DMS153 treated with DMSO at 0.1 percent for 48 hours (cell line): ENCODE measurements around the gene BRD3OS.
"Not testable (repeated sequence)": the region's sequence is repeated elsewhere in the genome, so short reads cannot be mapped to it uniquely, and the experiment has no call there.

Experiments used
- DNase-seq: peaks from one replicate; lab custom pipeline; 2025; ENCODE audit not compliant: unreplicated experiment; lab: John Stamatoyannopoulos, UW

Gene BRD3OS

GRCh38 chr9:134061688-134062371, 36.5 kb downstream of the BRD3OS start:
- no peak for DNase-seq

- DNase-seq, result no peak
Observed at GRCh38 chr9:134062461-134063087, 37.3 kb downstream of the BRD3OS start.

- DNase-seq, result no peak
Observed at GRCh38 chr9:134063088-134063570, 37.8 kb downstream of the BRD3OS start.

DNA sequence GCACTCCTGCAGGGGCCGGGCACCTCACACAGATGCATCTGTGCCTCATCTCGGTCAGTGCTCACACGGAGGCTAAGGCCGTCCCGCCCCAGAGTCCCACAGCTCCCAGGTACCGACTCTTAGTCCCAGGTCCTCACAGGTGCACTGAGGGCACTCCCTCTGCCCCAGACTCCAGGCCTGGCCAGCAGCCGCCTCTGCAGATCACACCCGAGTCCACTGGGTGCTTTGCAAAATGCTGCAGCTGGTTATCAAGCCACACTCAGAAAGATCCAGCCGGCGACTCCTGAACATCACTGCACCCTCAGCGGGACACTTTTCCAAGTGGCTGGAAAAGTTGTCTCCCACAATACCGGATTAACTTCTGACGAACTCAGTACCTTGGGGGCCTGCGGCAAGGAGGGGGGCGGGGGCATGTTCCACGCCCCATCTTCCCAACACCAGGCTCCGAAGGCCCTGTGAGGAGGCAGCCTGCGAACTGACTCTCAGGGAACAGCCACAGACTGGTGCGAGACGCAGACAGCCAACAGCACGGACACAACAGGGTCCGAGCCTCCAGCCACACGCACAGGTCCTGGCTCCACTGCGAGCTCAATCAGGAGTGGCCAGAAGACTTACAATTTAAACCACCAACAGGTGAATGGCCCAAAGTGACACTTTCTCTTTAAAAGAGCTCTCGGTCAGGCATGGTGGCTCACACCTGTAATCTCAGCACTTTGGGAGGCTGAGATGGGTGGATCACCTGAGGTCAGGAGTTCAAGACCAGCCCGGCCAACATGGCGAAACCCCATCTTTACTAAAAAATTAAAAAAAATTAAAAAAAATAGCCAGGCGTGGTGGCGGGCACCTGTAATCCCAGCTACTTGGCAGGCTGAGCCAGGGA, 38.5 kb downstream of the BRD3OS start:
- DNase-seq, result no peak

DNA sequence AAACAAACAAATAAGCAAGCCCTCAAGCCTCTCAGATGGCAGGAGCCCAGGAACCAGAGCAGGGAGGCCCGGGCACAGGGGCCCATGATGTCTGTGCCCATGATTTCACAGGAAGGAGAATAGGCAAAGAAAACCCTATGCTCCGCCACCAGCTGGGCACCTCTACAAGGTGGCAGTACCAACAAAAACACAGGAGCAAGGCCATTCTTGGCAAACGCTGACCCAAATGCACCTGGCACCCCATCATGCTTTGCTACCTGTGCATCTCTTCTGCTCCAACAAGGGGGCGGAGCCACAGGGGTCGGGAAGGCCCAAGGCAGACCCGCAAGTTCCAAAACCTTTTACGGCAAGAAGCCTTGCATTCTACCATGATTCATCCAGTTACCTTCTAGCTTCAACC, 39.4 kb downstream of the BRD3OS start:
- no peak for DNase-seq

DNA sequence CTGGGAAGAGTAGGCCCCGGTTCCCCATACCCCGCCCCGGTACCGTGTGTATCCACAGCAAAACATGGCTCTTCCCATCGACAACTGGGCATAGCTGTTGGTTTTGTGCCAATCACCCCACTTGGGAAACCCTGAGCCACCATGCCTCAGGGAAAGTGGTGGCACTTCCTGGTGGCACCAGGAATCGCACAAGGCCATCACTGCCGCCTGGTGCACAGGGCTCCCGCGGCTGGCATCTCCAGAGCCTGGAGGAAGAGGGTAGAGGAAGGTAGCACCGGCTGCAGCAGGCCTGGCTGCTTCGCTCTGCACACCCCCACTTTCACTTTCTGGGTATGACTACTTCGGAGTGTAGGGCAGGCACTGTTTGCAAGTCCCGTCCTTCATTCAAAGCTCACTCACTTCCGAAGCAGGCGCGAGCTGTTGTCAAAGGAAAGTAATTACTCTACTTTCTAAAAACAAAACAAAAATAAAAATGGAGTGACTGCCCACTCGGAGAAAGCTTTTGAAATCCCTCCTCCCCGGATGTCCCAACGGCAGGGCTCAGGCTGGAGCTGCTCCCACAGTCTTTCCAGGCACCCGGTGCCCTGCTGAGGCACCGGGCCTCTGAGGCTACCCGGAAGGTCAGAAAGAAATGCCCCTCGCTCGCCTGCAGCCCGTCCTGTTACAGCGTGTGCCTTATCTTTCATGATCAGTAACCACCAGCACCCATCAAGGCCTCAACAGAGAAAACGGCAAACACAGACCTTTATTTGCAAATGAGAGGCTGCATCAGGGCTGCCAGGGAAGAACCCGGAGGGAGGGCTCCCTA, 40.5 kb downstream of the BRD3OS start:
- no peak for DNase-seq

- DNase-seq, result no peak
Observed at GRCh38 chr9:134066526-134066912, 41.2 kb downstream of the BRD3OS start.

DNA sequence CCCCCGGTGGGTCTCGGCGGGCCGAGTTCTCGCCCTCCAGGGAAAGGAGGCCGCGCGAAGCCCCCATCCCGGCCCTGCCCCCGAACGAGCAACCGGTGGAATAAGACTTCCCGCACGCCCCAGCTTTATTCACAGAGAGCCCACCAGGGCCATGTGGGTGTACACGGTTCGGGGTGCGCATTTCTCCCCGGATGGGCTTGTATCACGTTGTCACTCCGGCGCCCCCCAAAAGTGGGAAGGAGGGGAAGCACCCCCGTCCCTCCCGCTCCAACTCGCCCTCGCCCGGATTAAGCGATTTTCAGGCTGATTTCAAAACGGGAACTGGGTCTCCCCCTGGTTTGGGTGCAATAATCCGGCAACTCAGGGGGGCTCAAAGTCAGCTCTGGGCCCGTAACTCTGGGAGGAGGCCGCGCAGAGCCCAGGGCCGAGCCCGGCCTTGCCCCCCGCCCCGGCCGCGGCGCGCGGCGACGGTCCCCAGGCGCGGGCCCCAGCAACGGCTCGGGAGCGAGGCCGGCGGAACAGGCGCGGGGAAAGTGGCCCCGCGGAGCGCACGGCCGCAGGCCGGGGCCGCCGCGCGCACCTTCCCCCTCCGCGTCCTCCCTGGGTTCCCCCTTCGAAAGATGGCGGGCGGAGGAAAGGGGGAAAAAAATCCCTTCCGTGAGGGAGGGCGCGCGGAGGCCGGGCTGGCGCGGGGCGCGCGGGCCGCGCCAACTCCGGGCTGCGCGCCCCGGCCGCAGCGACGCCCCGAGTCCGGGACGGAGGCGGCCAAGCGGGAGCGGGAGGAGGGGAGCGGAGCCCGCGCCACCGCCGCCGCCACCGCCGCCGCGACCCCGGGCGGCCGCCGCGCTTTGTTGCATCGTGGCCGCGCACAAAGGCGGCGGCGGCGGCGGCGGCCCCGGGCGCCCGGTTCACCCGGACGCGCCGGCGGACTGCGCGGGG, 41.9 kb downstream of the BRD3OS start:
- DNase-seq, result no peak

GRCh38 chr9:134067904-134068743, 42.8 kb downstream of the BRD3OS start, which contains the start of gene BRD3:
Gene BRD3 (minus strand): TSS chr9:134068026. CDS start chr9:134053477, 14,549 bp downstream.
- DNase-seq, result peak; percentile 47

- no peak for DNase-seq
Observed at GRCh38 chr9:134068744-134069479, 43.6 kb downstream of the BRD3OS start.

GRCh38 chr9:134069480-134070399, 44.5 kb downstream of the BRD3OS start:
- no peak for DNase-seq

DNA sequence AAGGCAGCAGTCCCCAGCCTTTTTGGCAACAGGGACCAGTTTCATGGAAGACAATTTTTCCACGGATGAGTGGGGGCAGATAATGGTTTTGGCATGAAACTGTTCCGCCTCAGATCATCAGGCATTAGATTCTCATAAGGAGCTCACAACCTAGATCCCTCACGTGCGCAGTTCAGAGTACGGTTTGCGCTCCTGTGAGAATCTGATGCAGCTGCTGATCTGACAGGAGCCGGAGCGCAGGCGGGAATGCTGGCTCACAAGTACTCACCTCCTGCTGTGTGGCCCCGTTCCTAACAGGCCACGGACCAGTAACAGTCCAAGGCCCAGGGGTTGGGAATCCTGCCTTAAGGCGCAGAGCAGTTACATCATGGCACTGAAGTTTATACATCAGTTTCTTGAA, 45.9 kb downstream of the BRD3OS start:
- no peak for DNase-seq

DNA sequence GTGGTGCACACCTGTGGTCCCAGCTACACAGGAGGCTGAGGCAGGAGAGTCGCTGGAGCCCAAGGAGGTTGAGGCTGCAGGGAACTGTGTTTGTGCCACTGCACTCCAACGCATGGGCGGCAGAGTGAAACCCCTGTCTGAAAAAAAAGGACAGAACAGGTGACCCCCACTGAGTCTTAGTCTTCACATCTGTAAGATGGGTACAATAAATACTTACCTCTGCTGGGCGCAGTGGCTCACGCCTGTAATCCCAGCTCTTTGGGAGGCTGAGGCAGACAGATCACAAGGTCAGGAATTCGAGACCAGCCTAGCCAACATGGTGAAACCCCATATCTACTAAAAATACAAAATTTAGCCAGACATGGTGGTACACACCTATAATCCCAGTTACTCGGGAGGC, 47.4 kb downstream of the BRD3OS start:
- DNase-seq, result not testable (repeated sequence)

GRCh38 chr9:134073500-134073899, 48.2 kb downstream of the BRD3OS start:
- DNase-seq, result no peak

DNA sequence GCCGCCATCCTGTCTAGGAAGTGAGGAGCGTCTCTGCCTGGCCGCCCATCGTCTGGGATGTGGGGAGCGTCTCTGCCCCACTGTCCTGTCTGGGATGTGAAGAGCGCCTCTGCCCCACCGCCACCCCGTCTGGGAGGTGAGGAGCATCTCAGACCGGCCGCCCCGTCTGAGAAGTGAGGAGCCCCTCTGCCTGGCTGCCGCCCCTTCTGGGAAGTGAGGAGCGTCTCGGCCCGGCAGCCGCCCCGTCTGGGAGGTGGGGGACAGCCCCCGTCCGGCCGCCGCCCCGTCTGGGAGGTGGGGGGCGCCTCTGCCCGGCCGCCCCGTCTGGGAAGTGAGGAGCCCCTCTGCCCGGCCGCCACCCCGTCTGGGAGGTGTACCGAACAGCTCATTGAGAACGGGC, 50.4 kb downstream of the BRD3OS start:
- not testable (repeated sequence) for DNase-seq

GRCh38 chr9:134076644-134077043, 51.4 kb downstream of the BRD3OS start:
- no peak for DNase-seq
